Mucosa of descending colon (tissue), 3 donors: ENCODE results near the gene MESP2. TPM values are rescaled to one million over a fixed set of nuclear protein-coding genes. Genes with fewer than 3 reads are reported as not detected.

Source experiments
- ATAC-seq: fragments of 200-7000 bp; cut with Tn5 transposase; one replicate; pipeline ENCODE4 v1.9.1; 2020; ENCODE audit warnings: mild to moderate bottlenecking, moderate library complexity
- DNase-seq, 3 donors: peaks; one replicate each; pipeline ENCODE4 v3.0.0-alpha.2; 2020
- H3K36me3 ChIP-seq: fragments of 200-600 bp; one replicate; pipeline ENCODE4 v1.8.0; 2021; ENCODE audit warnings: low read depth, mild to moderate bottlenecking
- H3K4me1 ChIP-seq: fragments of 200-600 bp; one replicate; pipeline ENCODE4 v1.8.0; 2021; ENCODE audit warnings: low read depth, mild to moderate bottlenecking
- H3K4me3 ChIP-seq: fragments of 200-600 bp; one replicate; pipeline ENCODE4 v1.8.0; 2021; ENCODE audit warnings: mild to moderate bottlenecking
- H3K9me3 ChIP-seq: fragments of 200-600 bp; one replicate; pipeline ENCODE4 v1.8.0; 2021; ENCODE audit warnings: mild to moderate bottlenecking
- intact Hi-C, 2 donors: fragments of 100-400 bp; cut with DNase I in 1 of 2; cut with micrococcal nuclease in 1 of 2; formaldehyde crosslinking; loops; one replicate each; pipeline versions ENCODE4 v1.11.0 to v1.11.1; 2022; cut with DNase I, micrococcal nuclease
- total RNA-seq, 3 donors: library from RNA; stranded (reverse); fragmentation: NEBNext Ultra II Directional in 2 of 3; extraction: Animal tissue kit (Norgen Biotek cat#: 25700) in 2 of 3; gene quantifications; one replicate each; pipeline versions ENCODE4 v1.2.1 to v1.2.4, GENCODE V29; 2021 to 2023
- TF ChIP-seq, protein P1 (sequence below): fragments of 200-600 bp; IDR thresholded peaks from one replicate; pipeline ENCODE4 v1.8.0; 2022; ENCODE audit warnings: antibody characterized with exemption, mild to moderate bottlenecking
- donor health status: DM: no; HTN: no; CAD: no; lungs with moderate emphysema.
- donor health status: DM: no; HTN: no; CAD: no.
- donor health status: DM: no; HTN: yes; CAD: no.

The MESP2 gene
- total RNA-seq, 3 donors from 2014 or later = 0.79 to 4.7 (median 1.2) TPM

GRCh38 chr15:89777073-89777751 is 1.1 kb downstream of the MESP2 start:
- ATAC-seq = no peak
- H3K36me3 ChIP-seq = no peaks in the 10 kb centered on the region
- intact Hi-C loops = no loop called here

DNA sequence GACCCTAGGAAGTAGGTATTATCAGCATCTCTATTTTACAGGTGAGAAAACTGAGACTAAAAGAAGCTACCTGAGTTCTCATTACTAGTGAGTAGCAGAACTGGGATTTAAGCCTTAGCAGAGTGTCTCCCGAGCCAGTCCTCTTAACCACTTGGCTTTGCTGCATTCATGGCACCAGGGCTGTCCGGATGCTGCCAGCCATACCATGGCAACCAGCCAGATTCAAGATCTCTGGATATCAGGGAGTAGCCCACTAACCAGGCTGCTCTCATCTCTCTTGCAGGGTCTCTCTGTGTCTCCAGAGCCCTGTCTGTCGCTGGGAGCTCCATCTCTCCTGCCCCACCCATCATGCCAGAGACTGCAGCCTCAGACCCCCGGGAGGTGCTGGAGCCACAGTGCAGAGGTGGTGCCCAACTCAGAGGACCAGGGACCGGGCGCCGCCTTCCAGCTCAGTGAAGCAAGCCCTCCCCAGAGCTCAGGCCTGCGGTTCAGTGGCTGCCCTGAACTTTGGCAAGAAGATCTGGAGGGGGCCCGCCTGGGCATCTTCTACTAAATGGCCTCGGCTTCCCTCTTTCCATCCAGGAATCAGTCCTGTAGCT is 1.7 kb downstream of the MESP2 start:
- no peak overlapping the region for H3K4me3 ChIP-seq
- ATAC-seq = no peak
- intact Hi-C loops = no loop called here
- no peaks in the 10 kb centered on the region for H3K36me3 ChIP-seq
- DNase-seq = peak in 2 of 3 donors; percentile 33 to 51
- peaks cover 32% of the 10 kb centered on the region for H3K4me1 ChIP-seq
- TF ChIP-seq, protein P1, sequence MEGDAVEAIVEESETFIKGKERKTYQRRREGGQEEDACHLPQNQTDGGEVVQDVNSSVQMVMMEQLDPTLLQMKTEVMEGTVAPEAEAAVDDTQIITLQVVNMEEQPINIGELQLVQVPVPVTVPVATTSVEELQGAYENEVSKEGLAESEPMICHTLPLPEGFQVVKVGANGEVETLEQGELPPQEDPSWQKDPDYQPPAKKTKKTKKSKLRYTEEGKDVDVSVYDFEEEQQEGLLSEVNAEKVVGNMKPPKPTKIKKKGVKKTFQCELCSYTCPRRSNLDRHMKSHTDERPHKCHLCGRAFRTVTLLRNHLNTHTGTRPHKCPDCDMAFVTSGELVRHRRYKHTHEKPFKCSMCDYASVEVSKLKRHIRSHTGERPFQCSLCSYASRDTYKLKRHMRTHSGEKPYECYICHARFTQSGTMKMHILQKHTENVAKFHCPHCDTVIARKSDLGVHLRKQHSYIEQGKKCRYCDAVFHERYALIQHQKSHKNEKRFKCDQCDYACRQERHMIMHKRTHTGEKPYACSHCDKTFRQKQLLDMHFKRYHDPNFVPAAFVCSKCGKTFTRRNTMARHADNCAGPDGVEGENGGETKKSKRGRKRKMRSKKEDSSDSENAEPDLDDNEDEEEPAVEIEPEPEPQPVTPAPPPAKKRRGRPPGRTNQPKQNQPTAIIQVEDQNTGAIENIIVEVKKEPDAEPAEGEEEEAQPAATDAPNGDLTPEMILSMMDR = no peak
- no peaks in the 10 kb centered on the region for H3K9me3 ChIP-seq

More at GRCh38 chr15:89777073-89777751, 1.1 kb downstream of the MESP2 start:
- DNase-seq = peak in 2 of 3 donors; percentile 46 to 47
- peaks cover 32% of the 10 kb centered on the region for H3K4me1 ChIP-seq
- TF ChIP-seq, protein P1 = no peak
- no peaks in the 10 kb centered on the region for H3K9me3 ChIP-seq
- no peak overlapping the region for H3K4me3 ChIP-seq

GRCh38 chr15:89778861-89779260 is 2.7 kb downstream of the MESP2 start:
- H3K9me3 ChIP-seq = no peaks in the 10 kb centered on the region
- TF ChIP-seq, protein P1 = no peak
- no peak for ATAC-seq
- H3K4me1 ChIP-seq = peaks cover 36% of the 10 kb centered on the region
- intact Hi-C loops = no loop called here
- no peak overlapping the region for H3K4me3 ChIP-seq
- H3K36me3 ChIP-seq = no peaks in the 10 kb centered on the region
- DNase-seq = peak in 2 of 3 donors; percentile 33 to 35

GRCh38 chr15:89780601-89781000 is 4.5 kb downstream of the MESP2 start:
- H3K4me1 ChIP-seq = peaks cover 49% of the 10 kb centered on the region
- TF ChIP-seq, protein P1 = no peak
- H3K4me3 ChIP-seq = no peak overlapping the region
- no peaks in the 10 kb centered on the region for H3K9me3 ChIP-seq
- peak; percentile 9 for ATAC-seq
- peak; percentile 25 to 45 (median 42) for DNase-seq
- intact Hi-C loops = loop anchor here in 1 of 2 donors (10.0 kb wide), 1 partner anchor 74 kb away; no protein-coding TSS in a partner anchor
- no peaks in the 10 kb centered on the region for H3K36me3 ChIP-seq

- TF ChIP-seq, protein P1 = no peak
- DNase-seq = peak; percentile 67 to 80 (median 77)
- H3K4me1 ChIP-seq = peaks cover 45% of the 10 kb centered on the region
- ATAC-seq = peak; percentile 52
- no peaks in the 10 kb centered on the region for H3K36me3 ChIP-seq
- H3K9me3 ChIP-seq = no peaks in the 10 kb centered on the region
- intact Hi-C loops = loop anchor here in 1 of 2 donors (10.0 kb wide), 1 partner anchor 74 kb away; no protein-coding TSS in a partner anchor
- no peak overlapping the region for H3K4me3 ChIP-seq
Observed at GRCh38 chr15:89781055-89781454, 4.9 kb downstream of the MESP2 start.
